Stimulated activated CD8-positive, alpha-beta memory T cell treated with anti-CD3 and anti-CD28 coated beads, Interleukin-15, amount 100 ng/mL, for 4 hours (primary cell): Measurements from ENCODE around the gene GHRHR.

ENCODE experiments used
- DNase-seq, 2 donors: peaks; one replicate each; pipeline ENCODE4 v3.0.0-alpha.2; 2020; ENCODE audit warnings: low read depth in 2 of 2

The GHRHR gene

GRCh38 chr7:30984359-30985107, 20.8 kb downstream of the GHRHR start:
- no peak for DNase-seq

- no peak for DNase-seq
These were observed 22.0 kb downstream of the GHRHR start for GRCh38 chr7:30985756-30986155.

- no peak for DNase-seq
These were observed 22.6 kb downstream of the GHRHR start for GRCh38 chr7:30986331-30986730.

GRCh38 chr7:30986738-30987137, 23.0 kb downstream of the GHRHR start:
- DNase-seq, result no peak

- no peak for DNase-seq
These were observed 23.4 kb downstream of the GHRHR start for GRCh38 chr7:30987178-30987577.

- DNase-seq, result no peak
These were observed 24.2 kb downstream of the GHRHR start for GRCh38 chr7:30987936-30988335.

GRCh38 chr7:30988351-30989005, 24.7 kb downstream of the GHRHR start:
- no peak for DNase-seq

- no peak for DNase-seq
These were observed 25.5 kb downstream of the GHRHR start for GRCh38 chr7:30989008-30989823.

GRCh38 chr7:30989824-30990672, 26.3 kb downstream of the GHRHR start:
- DNase-seq, result no peak

GRCh38 chr7:30990673-30991170, 27.0 kb downstream of the GHRHR start:
- no peak for DNase-seq

GRCh38 chr7:30992414-30992813, 28.7 kb downstream of the GHRHR start:
- DNase-seq, result no peak

- DNase-seq, result no peak
These were observed 30.7 kb downstream of the GHRHR start for GRCh38 chr7:30994206-30995100.

GRCh38 chr7:30995536-30995935, 31.8 kb downstream of the GHRHR start:
- DNase-seq, result no peak

GRCh38 chr7:30996256-30996655, 32.5 kb downstream of the GHRHR start:
- no peak for DNase-seq

- no peak for DNase-seq
These were observed 33.1 kb downstream of the GHRHR start for GRCh38 chr7:30996883-30997282.

GRCh38 chr7:30997316-30997715, 33.6 kb downstream of the GHRHR start:
- DNase-seq, result no peak

- DNase-seq, result no peak
These were observed 34.4 kb downstream of the GHRHR start for GRCh38 chr7:30998180-30998579.

- no peak for DNase-seq
These were observed 36.5 kb downstream of the GHRHR start for GRCh38 chr7:31000161-31000693.

GRCh38 chr7:31000779-31001178, 37.0 kb downstream of the GHRHR start:
- no peak for DNase-seq

GRCh38 chr7:31002256-31002655, 38.5 kb downstream of the GHRHR start:
- no peak for DNase-seq
